ENCODE data around the gene PNLDC1.
A peak's percentile ranks its signal among the peaks of the same experiment; 100 is the strongest.

Gene PNLDC1

GRCh38 chr6:159800141-159800865 is at the start of gene PNLDC1:
PNLDC1 (plus strand) TSS chr6:159800276; CDS start chr6:159800308, 32 bp downstream.
- no peak for DNase-seq (ENCODE audit: low read depth in 2 of 2)

- DNase-seq (ENCODE audit: low read depth in 2 of 2): no peak
These were observed 48.6 kb upstream of the PNLDC1 start for GRCh38 chr6:159751448-159751847.

- DNase-seq (ENCODE audit: low read depth in 2 of 2): no peak
These were observed 46.8 kb upstream of the PNLDC1 start for GRCh38 chr6:159753081-159753872.

GRCh38 chr6:159754401-159754800 is 45.7 kb upstream of the PNLDC1 start:
- no peak for DNase-seq (ENCODE audit: low read depth in 2 of 2)

- no peak for DNase-seq (ENCODE audit: low read depth in 2 of 2)
These were observed 44.8 kb upstream of the PNLDC1 start for GRCh38 chr6:159754959-159755914.

GRCh38 chr6:159756508-159756907 is 43.6 kb upstream of the PNLDC1 start:
- no peak for DNase-seq (ENCODE audit: low read depth in 2 of 2)

- DNase-seq (ENCODE audit: low read depth in 2 of 2): no peak
These were observed 41.8 kb upstream of the PNLDC1 start for GRCh38 chr6:159758031-159759001.

GRCh38 chr6:159759645-159760044 is 40.4 kb upstream of the PNLDC1 start:
- no peak for DNase-seq (ENCODE audit: low read depth in 2 of 2)

- DNase-seq (ENCODE audit: low read depth in 2 of 2): no peak
These were observed 39.4 kb upstream of the PNLDC1 start for GRCh38 chr6:159760602-159761057.

GRCh38 chr6:159761129-159761872 is 38.8 kb upstream of the PNLDC1 start:
- peak in 1 of 2 donors; percentile 3 for DNase-seq (ENCODE audit: low read depth in 2 of 2)

GRCh38 chr6:159761873-159762680 is 38.0 kb upstream of the PNLDC1 start, which contains the start of gene ACAT2:
ACAT2 (plus strand) TSS chr6:159762045; CDS start chr6:159762088, 43 bp downstream.
- peak; percentile 70 to 85 for DNase-seq (ENCODE audit: low read depth in 2 of 2)

GRCh38 chr6:159762681-159763293 is 37.3 kb upstream of the PNLDC1 start:
- no peak for DNase-seq (ENCODE audit: low read depth in 2 of 2)

- no peak for DNase-seq (ENCODE audit: low read depth in 2 of 2)
These were observed 33.2 kb upstream of the PNLDC1 start for GRCh38 chr6:159766906-159767305.

GRCh38 chr6:159769470-159769869 is 30.6 kb upstream of the PNLDC1 start:
- no peak for DNase-seq (ENCODE audit: low read depth in 2 of 2)

GRCh38 chr6:159772196-159772595 is 27.9 kb upstream of the PNLDC1 start:
- DNase-seq (ENCODE audit: low read depth in 2 of 2): no peak

GRCh38 chr6:159777240-159777904 is 22.7 kb upstream of the PNLDC1 start:
- no peak for DNase-seq (ENCODE audit: low read depth in 2 of 2)

- no peak for DNase-seq (ENCODE audit: low read depth in 2 of 2)
These were observed 21.9 kb upstream of the PNLDC1 start for GRCh38 chr6:159778131-159778530.

GRCh38 chr6:159778542-159779103 is 21.5 kb upstream of the PNLDC1 start:
- DNase-seq (ENCODE audit: low read depth in 2 of 2): no peak

Data from activated CD8-positive, alpha-beta memory T cell treated with anti-CD3 and anti-CD28 coated beads for 4 hours (primary cell).